ENCODE measurements around the gene HOXD9. TPM values are rescaled to one million over a fixed set of nuclear protein-coding genes. Genes with fewer than 3 reads are reported as not detected.

HOXD9 gene
- total RNA-seq, 1 donor from 2014 or later: not detected

DNA sequence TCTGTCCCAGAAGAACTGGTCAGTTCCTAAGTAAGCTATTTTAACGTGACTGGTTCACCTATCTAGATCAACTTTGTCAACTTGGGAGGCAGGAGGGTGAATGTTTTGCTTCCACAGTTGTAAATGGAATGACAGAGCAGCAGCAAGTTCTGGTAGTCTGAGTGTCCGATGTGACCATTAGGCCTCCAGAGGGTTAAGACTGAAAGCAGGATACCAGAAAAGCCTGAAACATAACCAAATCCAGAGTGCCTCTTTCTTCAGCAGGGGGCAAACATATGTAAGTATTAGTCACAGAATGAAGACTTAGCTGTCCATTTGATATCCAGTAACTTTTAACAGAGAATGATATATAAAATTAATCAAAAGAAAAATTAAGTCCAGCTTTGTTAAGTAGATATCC lies 43.8 kb downstream of the HOXD9 start:
- Mint-ChIP-seq H3K4me1 (ENCODE audit: low read depth) (no peaks in the 10 kb centered on the region), H3K27me3 (ENCODE audit: low read depth) (peaks cover 77% of the 10 kb centered on the region), H3K27ac (ENCODE audit: unreplicated experiment) (no peak overlapping the region), H3K36me3 (ENCODE audit: low read depth) (peaks cover 8% of the 10 kb centered on the region), H3K4me3 (ENCODE audit: unreplicated experiment) (no peak overlapping the region), H3K9me3 (ENCODE audit: low read depth) (peaks cover 7% of the 10 kb centered on the region)
- DNase-seq (ENCODE audit: low spot score): no peak
- TF ChIP-seq, protein P1, sequence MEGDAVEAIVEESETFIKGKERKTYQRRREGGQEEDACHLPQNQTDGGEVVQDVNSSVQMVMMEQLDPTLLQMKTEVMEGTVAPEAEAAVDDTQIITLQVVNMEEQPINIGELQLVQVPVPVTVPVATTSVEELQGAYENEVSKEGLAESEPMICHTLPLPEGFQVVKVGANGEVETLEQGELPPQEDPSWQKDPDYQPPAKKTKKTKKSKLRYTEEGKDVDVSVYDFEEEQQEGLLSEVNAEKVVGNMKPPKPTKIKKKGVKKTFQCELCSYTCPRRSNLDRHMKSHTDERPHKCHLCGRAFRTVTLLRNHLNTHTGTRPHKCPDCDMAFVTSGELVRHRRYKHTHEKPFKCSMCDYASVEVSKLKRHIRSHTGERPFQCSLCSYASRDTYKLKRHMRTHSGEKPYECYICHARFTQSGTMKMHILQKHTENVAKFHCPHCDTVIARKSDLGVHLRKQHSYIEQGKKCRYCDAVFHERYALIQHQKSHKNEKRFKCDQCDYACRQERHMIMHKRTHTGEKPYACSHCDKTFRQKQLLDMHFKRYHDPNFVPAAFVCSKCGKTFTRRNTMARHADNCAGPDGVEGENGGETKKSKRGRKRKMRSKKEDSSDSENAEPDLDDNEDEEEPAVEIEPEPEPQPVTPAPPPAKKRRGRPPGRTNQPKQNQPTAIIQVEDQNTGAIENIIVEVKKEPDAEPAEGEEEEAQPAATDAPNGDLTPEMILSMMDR (IDR thresholded peaks at IDR 0.05): no peak

DNA sequence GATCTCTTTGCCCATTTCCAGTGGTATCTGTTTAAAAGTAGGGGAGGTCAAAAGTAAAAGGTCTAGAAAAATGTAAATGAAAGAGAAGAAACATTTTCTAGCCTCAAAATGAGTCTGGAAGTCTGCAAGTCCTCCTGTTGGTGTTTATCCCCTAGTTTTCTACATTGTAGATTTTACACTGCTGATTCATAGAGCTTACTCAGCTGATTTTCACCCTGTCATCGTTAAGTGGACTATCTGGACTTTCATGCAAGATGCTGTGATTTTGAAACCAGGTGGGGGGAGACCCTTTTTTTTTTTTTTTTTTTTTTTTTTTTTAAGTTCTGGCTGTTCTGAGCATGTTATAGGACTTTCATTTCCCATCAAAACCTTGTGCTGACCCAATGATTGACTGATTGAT lies 44.9 kb downstream of the HOXD9 start:
- DNase-seq (ENCODE audit: low spot score): no peak
- Mint-ChIP-seq H3K27ac (ENCODE audit: unreplicated experiment) (no peak overlapping the region), H3K36me3 (ENCODE audit: low read depth) (peaks cover 5% of the 10 kb centered on the region), H3K27me3 (ENCODE audit: low read depth) (peaks cover 70% of the 10 kb centered on the region), H3K9me3 (ENCODE audit: low read depth) (peaks cover 7% of the 10 kb centered on the region), H3K4me1 (ENCODE audit: low read depth) (no peaks in the 10 kb centered on the region), H3K4me3 (ENCODE audit: unreplicated experiment) (no peak overlapping the region)
- TF ChIP-seq, protein P1 (IDR thresholded peaks at IDR 0.05): no peak

DNA sequence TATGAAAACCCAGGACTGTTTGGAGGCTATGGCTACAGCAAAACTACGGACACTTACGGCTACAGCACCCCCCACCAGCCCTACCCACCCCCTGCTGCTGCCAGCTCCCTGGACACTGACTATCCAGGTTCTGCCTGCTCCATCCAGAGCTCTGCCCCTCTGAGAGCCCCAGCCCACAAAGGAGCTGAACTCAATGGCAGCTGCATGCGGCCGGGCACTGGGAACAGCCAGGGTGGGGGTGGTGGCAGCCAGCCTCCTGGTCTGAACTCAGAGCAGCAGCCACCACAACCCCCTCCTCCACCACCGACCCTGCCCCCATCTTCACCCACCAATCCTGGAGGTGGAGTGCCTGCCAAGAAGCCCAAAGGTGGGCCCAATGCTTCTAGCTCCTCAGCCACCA lies 46.7 kb downstream of the HOXD9 start:
- no peak overlapping the region for H3K4me3 Mint-ChIP-seq (ENCODE audit: unreplicated experiment)
- peaks cover 4% of the 10 kb centered on the region for H3K36me3 Mint-ChIP-seq (ENCODE audit: low read depth)
- H3K27me3 Mint-ChIP-seq (ENCODE audit: low read depth): peaks cover 74% of the 10 kb centered on the region
- peaks cover 5% of the 10 kb centered on the region for H3K9me3 Mint-ChIP-seq (ENCODE audit: low read depth)
- DNase-seq (ENCODE audit: low spot score): no peak
- TF ChIP-seq, protein P1 (IDR thresholded peaks at IDR 0.05): no peak
- H3K27ac Mint-ChIP-seq (ENCODE audit: unreplicated experiment): no peak overlapping the region
- H3K4me1 Mint-ChIP-seq (ENCODE audit: low read depth): no peaks in the 10 kb centered on the region

DNA sequence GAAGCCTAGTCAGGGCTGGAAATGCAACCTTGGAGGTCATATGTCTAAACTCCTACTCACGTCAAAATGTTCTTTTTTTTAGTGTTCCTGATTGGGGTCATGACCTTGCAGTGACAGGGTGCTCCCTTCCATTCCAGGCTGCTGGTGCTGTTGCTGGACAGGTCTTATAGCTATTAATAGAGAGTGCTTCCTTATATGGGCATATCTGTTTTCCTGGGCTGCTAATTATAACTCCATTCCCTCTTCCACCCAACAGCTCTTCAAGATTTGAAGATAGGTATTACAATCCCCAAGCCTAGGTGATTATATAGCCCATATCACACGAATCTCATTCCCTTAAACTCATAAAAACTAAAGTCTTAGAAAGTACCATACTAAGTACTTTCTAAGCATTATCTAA lies 47.2 kb downstream of the HOXD9 start:
- Mint-ChIP-seq H3K4me1 (ENCODE audit: low read depth) (no peaks in the 10 kb centered on the region), H3K4me3 (ENCODE audit: unreplicated experiment) (no peak overlapping the region), H3K27ac (ENCODE audit: unreplicated experiment) (no peak overlapping the region), H3K27me3 (ENCODE audit: low read depth) (peaks cover 74% of the 10 kb centered on the region), H3K9me3 (ENCODE audit: low read depth) (peaks cover 3% of the 10 kb centered on the region), H3K36me3 (ENCODE audit: low read depth) (peaks cover 2% of the 10 kb centered on the region)
- TF ChIP-seq, protein P1 (IDR thresholded peaks at IDR 0.05): no peak
- no peak for DNase-seq (ENCODE audit: low spot score)

DNA sequence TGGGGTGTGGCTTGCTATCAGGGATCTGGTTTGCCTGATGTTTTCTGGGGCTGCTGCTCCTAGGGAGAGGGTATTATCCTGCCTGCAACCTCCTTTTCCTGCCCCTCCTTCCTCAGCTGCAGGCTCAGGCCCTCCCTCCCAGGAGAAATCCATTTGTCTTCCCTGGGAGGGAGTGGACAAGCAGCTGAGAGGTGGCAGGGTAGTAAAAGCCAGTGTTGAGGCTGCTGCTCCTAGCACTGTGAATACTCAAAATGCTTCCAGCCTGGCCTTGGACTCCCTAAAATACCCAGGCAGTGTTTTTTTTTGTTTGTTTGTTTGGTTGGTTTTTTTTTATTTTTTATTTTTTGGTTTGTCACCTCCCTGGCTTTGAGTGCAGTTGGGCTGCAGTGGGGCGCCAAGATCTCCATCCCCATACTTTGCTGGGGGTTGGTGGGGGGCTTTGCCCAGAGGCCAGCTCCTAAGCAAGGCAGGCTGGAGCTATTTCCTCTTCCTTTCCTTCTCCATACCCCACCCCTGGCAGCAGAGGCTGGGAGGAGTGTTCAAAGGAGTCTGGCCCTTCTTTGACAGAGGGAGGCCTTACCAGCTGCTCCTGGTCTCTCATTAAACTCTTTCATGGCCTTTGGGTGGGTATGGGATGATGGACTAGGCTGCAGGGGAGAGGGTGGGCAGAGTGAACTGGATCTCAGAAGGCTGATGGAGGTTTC lies 48.2 kb downstream of the HOXD9 start:
- TF ChIP-seq, protein P1 (IDR thresholded peaks at IDR 0.05): no peak

More for the DNA sequence above, 48.2 kb downstream of the HOXD9 start:
- Mint-ChIP-seq H3K27ac (ENCODE audit: unreplicated experiment) (no peak overlapping the region), H3K27me3 (ENCODE audit: low read depth) (peaks cover 73% of the 10 kb centered on the region), H3K9me3 (ENCODE audit: low read depth) (peaks cover 3% of the 10 kb centered on the region), H3K4me1 (ENCODE audit: low read depth) (no peaks in the 10 kb centered on the region), H3K36me3 (ENCODE audit: low read depth) (peaks cover 2% of the 10 kb centered on the region), H3K4me3 (ENCODE audit: unreplicated experiment) (no peak overlapping the region)
- no peak for DNase-seq (ENCODE audit: low spot score)

All from chondrocyte (in vitro differentiated cells).